Nephron (organoid): ENCODE data around the gene TMPRSS2.

Source experiments
- H3K27ac Mint-ChIP-seq, 3 experiments: 2 replicates each; pipeline ENCODE4 v1.8.0; 2020; ENCODE audit warnings: mixed read lengths in 3 of 3, mild to moderate bottlenecking in 2 of 3, moderate library complexity in 1 of 3
- H3K27me3 Mint-ChIP-seq: 2 replicates; pipeline ENCODE4 v1.8.0; 2021; ENCODE audit warnings: low read depth, mild to moderate bottlenecking, moderate library complexity, mixed read lengths
- H3K36me3 Mint-ChIP-seq: 2 replicates; pipeline ENCODE4 v1.8.0; 2020; ENCODE audit warnings: low read depth, mixed read lengths
- H3K4me1 Mint-ChIP-seq: 2 replicates; pipeline ENCODE4 v1.8.0; 2020; ENCODE audit warnings: mixed read lengths
- H3K4me3 Mint-ChIP-seq, 3 experiments: 2 replicates each; pipeline ENCODE4 v1.8.0; 2020; ENCODE audit warnings: mild to moderate bottlenecking in 3 of 3, mixed read lengths in 3 of 3, moderate library complexity in 2 of 3
- H3K9me3 Mint-ChIP-seq: 2 replicates; pipeline ENCODE4 v1.8.0; 2020; ENCODE audit warnings: mixed read lengths
- TF ChIP-seq, protein P1 (sequence below), 3 experiments: fragments of 200-600 bp; sonication (generic); IDR thresholded peaks; one replicate each; pipeline ENCODE4 v1.5.0; 2021; ENCODE audit warnings: antibody characterized with exemption in 3 of 3; ENCODE audit not compliant: unreplicated experiment in 3 of 3

TMPRSS2 gene

GRCh38 chr21:41444703-41445464, 63.1 kb downstream of the TMPRSS2 start:
- no peaks in the 10 kb centered on the region for H3K27me3 Mint-ChIP-seq
- peak overlapping the region; percentile 60 to 81 (median 75) for H3K27ac Mint-ChIP-seq
- H3K4me3 Mint-ChIP-seq: no peak overlapping the region

DNA sequence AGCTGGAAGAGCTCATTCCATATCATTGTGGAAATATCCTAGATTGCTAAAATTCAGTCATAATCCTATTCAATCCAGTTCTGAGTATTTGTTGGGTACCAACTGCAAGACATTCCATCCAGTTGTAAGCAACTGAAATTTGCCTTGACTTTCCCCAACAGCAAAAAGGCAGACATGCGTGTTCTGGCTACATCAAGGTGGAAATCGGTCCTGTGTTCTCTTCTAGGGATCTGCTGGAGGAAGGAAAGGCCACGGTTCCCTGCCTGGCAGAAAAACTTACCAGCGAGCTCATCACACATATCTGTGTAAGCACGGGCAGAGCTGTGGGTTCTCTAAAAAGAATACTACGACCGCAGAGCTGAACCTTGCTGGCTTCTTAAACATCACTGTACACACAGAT, 64.4 kb downstream of the TMPRSS2 start:
- no peaks in the 10 kb centered on the region for H3K9me3 Mint-ChIP-seq
- H3K4me3 Mint-ChIP-seq: no peak overlapping the region
- no peaks in the 10 kb centered on the region for H3K27me3 Mint-ChIP-seq
- TF ChIP-seq, protein P1, sequence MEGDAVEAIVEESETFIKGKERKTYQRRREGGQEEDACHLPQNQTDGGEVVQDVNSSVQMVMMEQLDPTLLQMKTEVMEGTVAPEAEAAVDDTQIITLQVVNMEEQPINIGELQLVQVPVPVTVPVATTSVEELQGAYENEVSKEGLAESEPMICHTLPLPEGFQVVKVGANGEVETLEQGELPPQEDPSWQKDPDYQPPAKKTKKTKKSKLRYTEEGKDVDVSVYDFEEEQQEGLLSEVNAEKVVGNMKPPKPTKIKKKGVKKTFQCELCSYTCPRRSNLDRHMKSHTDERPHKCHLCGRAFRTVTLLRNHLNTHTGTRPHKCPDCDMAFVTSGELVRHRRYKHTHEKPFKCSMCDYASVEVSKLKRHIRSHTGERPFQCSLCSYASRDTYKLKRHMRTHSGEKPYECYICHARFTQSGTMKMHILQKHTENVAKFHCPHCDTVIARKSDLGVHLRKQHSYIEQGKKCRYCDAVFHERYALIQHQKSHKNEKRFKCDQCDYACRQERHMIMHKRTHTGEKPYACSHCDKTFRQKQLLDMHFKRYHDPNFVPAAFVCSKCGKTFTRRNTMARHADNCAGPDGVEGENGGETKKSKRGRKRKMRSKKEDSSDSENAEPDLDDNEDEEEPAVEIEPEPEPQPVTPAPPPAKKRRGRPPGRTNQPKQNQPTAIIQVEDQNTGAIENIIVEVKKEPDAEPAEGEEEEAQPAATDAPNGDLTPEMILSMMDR (IDR thresholded peaks at IDR 0.05; ENCODE audit: unreplicated experiment in 3 of 3): no peak
- no peaks in the 10 kb centered on the region for H3K4me1 Mint-ChIP-seq
- H3K36me3 Mint-ChIP-seq: no peaks in the 10 kb centered on the region
- H3K27ac Mint-ChIP-seq: no peak overlapping the region

More at GRCh38 chr21:41444703-41445464, 63.1 kb downstream of the TMPRSS2 start:
- H3K36me3 Mint-ChIP-seq: no peaks in the 10 kb centered on the region
- TF ChIP-seq, protein P1 (IDR thresholded peaks at IDR 0.05; ENCODE audit: unreplicated experiment in 3 of 3): no peak
- H3K4me1 Mint-ChIP-seq: no peaks in the 10 kb centered on the region
- H3K9me3 Mint-ChIP-seq: no peaks in the 10 kb centered on the region

- Mint-ChIP-seq H3K4me3 (no peak overlapping the region), H3K36me3 (no peaks in the 10 kb centered on the region), H3K27me3 (peaks cover 2% of the 10 kb centered on the region), H3K4me1 (no peaks in the 10 kb centered on the region), H3K27ac (no peak overlapping the region), H3K9me3 (no peaks in the 10 kb centered on the region)
- TF ChIP-seq, protein P1 (IDR thresholded peaks at IDR 0.05; ENCODE audit: unreplicated experiment in 3 of 3): no peak
Measured at GRCh38 chr21:41442481-41443186, 65.3 kb downstream of the TMPRSS2 start.

GRCh38 chr21:41441546-41441945, 66.4 kb downstream of the TMPRSS2 start:
- Mint-ChIP-seq H3K9me3 (no peaks in the 10 kb centered on the region), H3K4me1 (no peaks in the 10 kb centered on the region), H3K27me3 (peaks cover 3% of the 10 kb centered on the region), H3K4me3 (no peak overlapping the region), H3K36me3 (peaks cover under 1% of the 10 kb centered on the region), H3K27ac (no peak overlapping the region)
- TF ChIP-seq, protein P1 (IDR thresholded peaks at IDR 0.05; ENCODE audit: unreplicated experiment in 3 of 3): no peak

DNA sequence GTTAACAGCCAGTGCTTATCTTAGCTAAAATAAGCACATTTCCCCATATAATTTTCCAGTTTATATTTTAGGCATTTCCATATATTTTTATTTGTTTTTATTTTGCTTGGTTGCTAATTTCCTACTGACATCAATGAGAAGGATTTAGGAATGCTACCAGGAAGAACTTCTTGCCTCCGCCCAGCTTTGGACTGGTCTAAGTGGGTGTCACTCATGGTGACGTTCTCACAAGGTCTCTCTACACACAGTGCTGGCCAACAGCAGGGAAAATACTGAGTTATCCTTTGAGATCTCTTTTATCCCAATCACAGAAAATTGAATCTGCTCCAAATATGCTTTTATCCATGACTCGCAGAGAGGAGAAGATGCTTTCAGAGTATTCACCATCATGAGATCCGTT, 68.7 kb downstream of the TMPRSS2 start:
- Mint-ChIP-seq H3K27ac (no peak overlapping the region), H3K4me3 (no peak overlapping the region), H3K27me3 (peaks cover 3% of the 10 kb centered on the region), H3K4me1 (no peaks in the 10 kb centered on the region), H3K9me3 (peaks cover 16% of the 10 kb centered on the region), H3K36me3 (peaks cover 7% of the 10 kb centered on the region)
- TF ChIP-seq, protein P1 (IDR thresholded peaks at IDR 0.05; ENCODE audit: unreplicated experiment in 3 of 3): no peak
